Colon (tissue), 2 donors: Measurements from ENCODE around the gene SPATA31A1.
"Not testable (repeated sequence)": the region's sequence is repeated elsewhere in the genome, so short reads cannot be mapped to it uniquely, and the experiment has no call there.

Experiments
- FAIRE-seq: peaks from 2 replicates; lab custom pipeline; 2012; peaks lifted over from hg19 to GRCh38; lab: Jason Lieb, UNC
- donor health status: control.
- donor health status: control.

The SPATA31A1 gene

DNA sequence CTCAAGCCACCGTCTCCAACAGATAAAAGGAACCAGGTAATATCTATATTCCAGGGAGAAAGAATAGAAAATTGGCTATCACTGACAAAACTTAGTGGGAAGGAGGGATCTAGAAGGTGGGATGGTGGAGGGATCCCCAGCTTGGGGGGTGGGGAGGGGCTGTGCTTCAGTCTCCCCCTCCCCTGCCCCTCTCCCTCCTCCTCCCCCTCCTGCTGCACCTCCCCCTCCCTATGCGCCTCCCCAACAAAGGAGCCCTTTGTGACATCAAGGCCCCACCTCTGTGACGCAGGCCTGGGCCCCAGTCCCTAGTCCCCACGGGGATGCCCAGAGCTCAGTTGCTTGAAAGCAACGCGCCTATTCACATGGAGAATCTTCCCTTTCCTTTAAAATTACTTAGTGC, at the start of gene SPATA31A1:
SPATA31A1 (plus strand) TSS at position 301 of the 400 bp plus-strand sequence; CDS start at position 363, 62 bp downstream.
- FAIRE-seq: not testable (repeated sequence)

DNA sequence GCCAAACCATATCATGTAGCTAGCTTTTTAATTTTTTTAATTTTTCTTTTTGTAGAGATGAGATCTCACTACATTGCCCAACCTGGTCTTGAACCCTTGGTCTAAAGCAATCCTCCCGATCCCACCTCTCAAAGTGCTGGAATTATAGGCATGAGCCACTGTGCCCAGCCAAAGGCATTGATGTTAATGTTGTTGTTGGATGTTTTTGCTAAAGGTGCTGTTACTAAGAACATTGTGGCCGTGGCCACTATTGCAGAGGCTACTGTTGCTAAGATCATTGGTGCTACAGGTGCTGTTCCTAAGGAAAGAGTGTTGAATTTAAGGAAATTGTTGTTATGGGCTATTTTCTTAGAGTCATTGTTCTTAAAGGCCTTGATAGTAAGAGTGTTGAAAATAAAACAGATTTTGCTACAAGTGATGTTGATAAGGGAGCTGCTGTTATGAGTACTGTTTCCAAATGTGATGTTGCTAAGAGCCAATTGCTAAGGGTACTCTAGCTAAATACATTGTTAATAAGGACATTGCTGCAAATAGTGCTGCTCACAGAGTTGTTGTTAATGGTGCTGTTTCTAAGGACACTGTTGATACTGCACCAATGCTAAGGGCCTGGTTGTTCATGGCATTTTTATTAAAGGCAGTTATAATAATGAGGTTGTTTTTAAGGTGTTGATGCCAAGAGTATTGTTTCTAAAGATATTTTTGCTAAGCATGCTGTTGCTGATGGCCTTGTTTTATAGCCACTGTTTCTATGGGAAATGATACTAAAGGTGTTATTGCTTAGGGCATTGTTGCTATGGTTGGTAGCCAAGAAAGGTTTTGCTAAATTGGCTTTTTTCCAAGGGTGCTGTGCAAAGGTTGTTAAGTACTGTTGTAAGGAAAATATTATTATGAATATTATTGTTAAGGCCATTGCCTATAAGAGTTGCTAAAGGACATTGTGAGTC, 52.1 kb downstream of the SPATA31A1 start:
- FAIRE-seq: not testable (repeated sequence)

DNA sequence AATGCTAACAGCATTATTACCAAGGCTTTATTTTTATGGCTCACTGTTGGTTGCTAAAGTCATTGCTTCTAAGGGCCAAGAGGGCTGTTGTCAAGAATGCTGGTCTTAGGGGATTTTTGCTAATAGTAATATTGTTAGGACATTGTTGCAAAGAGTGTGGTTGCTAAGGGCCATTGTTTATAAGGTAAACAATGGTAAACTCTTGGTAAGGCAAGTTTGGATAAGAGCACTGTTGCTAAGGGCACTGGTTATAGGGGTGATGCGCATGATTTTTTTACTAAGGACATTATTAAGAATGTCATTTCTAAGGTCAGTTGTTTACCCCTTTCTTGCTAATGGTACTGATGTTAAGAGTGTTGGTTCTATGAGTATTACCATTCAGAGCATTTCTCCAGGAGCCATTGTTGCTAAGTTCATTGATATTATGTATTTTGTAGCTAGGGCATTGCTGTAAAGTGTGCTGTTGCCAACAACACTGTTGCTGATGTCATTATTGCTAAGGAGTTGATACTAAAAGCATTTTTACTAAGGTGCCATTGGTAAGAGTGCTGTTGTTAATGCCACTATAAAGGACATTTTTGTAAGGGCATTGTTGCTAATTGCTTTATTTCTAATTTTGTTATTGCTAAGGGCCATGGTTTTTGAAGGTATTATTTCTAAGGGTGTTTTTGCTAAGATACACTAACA, 55.9 kb downstream of the SPATA31A1 start:
- not testable (repeated sequence) for FAIRE-seq
